Measurements from ENCODE around the gene COX10.
"Not testable (repeated sequence)": the region's sequence is repeated elsewhere in the genome, so short reads cannot be mapped to it uniquely, and the experiment has no call there.

Gene COX10

GRCh38 chr17:14125518-14126137 lies 56.3 kb downstream of the COX10 start:
- no peak for DNase-seq

- no peak for DNase-seq
These were observed 63.8 kb downstream of the COX10 start for GRCh38 chr17:14133104-14133503.

DNA sequence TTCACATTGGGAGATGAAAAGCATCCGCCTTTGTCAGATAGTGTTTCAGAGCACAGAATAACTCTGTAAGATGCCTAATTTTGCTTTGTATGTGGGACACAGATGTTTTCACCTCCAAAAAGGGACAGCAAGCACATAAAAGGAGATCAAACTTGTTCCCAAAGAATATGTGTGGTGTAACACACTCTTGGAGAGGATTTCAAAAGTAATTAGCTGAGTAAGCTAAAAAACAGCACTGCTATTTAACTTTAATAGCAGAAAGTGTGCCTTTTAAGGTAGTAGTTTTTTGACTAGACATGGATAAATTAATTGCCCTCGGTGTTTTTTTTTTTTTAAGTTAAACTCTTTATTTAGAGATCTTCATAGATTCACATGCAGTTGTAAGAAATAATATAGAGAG lies 65.2 kb downstream of the COX10 start:
- no peak for DNase-seq

DNA sequence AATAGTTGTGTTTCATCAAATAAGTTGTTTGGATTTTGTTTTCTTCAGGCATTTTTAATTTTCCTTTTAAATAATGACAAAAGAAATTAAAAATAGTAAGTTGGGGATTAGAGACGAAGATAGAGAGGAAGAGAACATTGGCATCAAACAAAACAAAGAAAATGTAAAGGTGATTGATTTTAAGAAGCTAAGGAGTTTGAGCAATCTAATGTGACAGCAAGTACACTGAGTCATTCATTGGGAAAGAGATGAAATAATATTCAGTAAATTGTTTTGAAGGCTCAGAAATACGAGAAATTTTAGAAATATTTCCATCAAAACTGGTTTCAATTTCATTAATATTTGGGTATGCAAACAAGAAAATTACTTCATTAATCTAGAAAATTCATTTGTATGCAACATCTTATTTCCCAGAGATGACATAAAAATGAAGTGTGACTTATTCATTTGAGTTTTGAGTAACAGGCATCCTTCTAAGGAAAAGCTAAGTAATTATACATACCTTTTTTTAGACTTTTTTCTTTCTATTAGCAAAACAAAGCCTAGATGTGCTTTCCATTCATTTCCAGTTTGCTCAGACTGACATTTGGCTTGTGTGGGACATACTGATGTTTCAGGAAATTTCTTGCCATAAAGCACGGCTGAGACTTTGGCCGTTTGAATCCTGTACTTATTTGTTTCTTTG lies 66.7 kb downstream of the COX10 start:
- no peak for DNase-seq

GRCh38 chr17:14138649-14139048 lies 69.3 kb downstream of the COX10 start:
- DNase-seq = no peak

GRCh38 chr17:14143688-14144087 lies 74.4 kb downstream of the COX10 start:
- DNase-seq = no peak

DNA sequence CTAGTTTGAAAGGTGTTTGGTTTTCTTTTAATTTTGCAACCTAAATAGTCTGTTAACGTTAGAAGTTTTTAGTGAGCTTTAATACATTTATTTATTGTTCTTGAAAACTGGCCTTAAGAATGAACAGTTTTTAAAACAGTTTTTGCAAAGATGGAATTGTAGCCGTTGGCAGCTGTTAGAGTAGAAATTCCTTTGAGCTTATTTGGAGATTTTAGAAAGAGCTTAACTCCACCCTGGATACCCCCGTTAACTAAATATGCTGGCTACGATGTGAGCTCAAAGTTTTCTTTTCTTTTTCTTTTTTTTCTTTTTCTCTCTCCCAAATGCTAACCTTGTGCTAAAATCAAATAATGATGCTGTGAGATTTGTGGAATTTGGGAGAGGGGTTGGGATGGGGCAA lies 75.2 kb downstream of the COX10 start:
- no peak for DNase-seq

GRCh38 chr17:14149751-14150150 lies 80.4 kb downstream of the COX10 start:
- DNase-seq = no peak

DNA sequence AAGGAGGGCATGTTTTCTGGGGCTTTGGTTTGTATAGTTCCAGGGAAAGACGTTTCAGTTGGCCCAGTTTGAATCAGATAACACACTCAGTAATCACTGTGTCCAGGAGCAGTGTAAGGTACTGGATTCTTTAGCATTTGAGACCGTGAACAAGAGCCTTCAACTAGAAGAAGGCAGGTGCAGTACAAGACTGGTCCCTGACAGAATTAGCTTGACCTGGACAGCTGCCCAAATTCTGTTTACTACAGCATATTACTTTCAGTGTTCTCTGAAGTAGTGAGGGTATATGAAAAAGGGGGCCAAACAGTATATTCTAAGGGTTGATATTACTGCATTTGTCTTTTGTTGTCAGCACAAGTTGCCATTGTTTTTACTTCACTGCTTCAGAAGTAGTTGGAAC lies 81.3 kb downstream of the COX10 start:
- no peak for DNase-seq

DNA sequence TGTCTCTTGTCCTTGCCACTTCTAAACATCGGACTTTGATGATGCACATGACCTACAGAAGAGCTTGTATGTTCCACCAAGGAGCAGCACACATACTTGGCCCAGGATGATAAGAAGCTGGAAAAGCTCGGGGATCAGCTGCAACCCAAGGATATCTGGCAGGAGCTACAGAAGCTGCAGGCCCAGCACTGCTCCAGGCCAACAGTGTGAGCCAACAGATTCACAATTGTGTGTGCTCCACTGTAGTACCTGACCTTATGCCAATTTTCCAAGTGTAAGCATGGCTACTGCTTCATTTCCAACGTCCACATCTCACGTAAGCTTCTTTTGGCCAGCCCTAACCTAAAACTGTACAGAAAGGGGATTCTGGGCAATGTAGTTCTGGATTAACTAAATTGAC lies 83.4 kb downstream of the COX10 start:
- DNase-seq = no peak

DNA sequence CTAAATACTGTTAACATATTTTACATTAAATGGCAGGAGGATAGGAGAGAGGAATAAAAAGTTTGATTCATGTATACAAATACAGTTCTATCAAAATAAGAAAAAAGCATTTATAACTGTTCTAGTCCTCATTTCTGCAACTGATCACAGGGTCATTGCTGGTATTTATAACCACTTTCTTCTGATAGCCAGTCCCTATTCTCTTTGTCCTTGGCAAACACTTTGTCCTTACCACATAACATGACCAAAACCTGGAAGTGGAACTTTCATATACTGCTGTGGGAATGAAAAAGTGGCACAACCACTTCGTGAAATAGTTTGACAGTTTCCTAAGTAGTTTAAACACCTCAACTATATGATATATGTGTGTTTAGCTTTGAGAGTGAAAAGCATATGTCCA lies 84.1 kb downstream of the COX10 start:
- no peak for DNase-seq

DNA sequence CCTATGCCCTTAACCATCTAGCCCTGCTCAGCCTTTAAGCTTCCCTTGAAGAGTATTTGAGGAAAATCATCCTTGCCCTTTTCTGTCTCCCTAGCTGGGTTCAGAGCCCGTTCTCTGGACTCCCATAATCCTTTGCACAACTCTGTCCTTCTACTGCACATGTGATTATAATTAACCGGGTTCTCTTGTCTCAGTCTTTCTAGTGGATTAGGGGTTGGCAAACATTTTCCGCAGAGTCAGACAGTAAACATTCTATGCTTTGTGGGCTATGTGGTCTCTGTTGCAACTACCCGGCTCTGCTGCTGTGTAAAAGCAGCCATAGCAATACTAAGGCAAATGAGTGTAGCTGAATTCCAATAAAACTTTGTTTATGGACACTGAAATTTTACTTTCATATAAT lies 87.4 kb downstream of the COX10 start:
- no peak for DNase-seq

DNA sequence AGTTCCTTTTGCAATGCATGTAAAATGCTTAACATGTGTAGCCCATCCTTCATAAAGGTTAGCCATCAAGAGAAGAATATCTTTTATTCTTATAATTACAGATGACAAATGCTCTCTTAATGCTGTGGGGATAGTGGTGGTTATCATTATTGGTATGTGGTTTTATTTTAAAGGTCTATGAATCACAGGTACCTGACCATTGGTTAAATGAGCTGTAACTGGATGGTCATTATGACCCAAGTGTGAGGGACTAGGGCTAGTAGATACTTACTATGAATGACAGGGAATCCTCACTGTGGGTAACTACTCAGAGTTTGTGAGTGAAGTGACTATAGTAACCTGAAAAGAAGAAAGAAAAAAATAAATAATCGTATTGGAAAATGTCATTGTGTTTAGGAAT lies 88.5 kb downstream of the COX10 start:
- no peak for DNase-seq

GRCh38 chr17:14158707-14159106 lies 89.4 kb downstream of the COX10 start:
- no peak for DNase-seq

- DNase-seq = peak; percentile 92
These were observed 92.1 kb downstream of the COX10 start for GRCh38 chr17:14161419-14161818.

DNA sequence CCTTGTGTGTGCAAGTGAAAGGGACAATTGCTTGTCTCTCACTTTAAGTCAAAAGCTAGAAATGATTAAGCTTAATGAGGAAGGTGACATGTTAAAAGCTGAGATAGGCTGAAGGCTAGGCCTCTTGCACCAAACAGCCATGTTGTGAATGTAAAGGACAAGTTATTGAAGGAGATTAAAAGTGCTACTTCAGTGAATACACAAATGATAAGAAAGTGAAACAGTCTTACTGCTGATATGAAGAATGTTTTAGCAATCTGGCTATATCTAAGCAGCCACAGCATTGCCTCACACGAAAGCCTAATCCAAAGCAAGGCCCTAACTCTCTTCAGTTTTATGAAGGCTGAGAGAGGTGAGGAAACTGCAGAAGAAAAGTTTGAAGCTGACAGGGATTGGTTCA lies 96.3 kb downstream of the COX10 start:
- DNase-seq = peak; percentile 71

DNA sequence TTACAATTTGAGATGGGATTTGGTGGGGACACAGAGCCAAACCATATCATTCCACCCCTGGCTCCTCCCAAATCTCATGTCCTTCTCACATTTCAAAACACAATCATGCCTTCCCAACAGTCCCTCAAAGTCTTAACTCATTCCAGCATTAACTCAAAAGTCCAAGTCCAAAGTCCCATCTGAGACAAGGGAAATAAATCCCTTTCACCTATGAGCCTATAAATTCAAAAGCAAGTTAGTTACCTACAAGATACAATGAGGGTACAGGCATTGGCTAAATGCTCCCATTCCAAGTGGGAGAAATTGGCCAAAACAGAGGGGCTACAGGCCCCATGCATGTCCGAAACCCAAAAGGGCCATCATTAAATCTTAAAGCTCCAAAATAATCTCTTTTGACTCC lies 98.5 kb downstream of the COX10 start:
- not testable (repeated sequence) for DNase-seq

- no peak for DNase-seq
These were observed 99.3 kb downstream of the COX10 start for GRCh38 chr17:14168582-14168981.

DNA sequence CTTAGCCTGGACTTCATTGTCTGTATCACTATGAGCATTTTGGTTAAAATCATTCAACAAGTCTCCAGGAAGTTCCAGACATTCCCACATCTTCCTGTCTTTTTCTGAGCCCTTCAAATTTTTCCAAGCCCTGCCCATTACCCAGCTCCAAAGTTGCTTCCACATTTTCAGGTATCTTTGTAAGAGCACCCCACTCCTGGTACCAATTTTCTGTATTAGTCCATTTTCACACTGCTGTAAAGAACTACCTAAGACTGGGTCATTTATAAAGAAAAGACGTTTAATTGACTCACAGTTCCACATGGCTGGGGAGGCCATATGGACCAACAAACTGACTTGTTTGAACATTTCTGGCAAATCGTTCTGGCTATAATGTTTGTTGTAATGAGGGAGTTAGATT lies 100.0 kb downstream of the COX10 start:
- DNase-seq = no peak

- no peak for DNase-seq
These were observed 100.6 kb downstream of the COX10 start for GRCh38 chr17:14169901-14170300.

GRCh38 chr17:14176989-14177388 lies 107.7 kb downstream of the COX10 start:
- DNase-seq = not testable (repeated sequence)

DNA sequence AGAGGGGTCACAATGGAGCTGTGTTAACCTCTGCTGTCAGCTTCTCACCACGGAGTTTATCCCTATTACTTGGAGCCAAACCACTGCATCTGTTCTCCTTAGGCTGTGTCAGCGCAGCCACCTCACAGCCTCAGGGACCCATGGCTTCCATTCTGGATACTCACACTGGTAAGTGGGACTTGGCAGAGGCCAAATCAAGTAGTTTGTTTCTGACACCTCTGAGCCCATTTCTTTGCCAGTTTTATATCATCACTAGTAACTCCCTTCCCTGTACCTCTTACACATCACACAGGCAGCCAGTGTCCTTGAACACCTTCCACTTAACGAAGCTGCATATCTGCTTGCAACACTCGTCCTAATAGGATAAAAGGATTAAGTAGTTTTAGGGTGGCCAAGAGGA lies 108.5 kb downstream of the COX10 start:
- not testable (repeated sequence) for DNase-seq

GRCh38 chr17:14179951-14180350 lies 110.6 kb downstream of the COX10 start:
- not testable (repeated sequence) for DNase-seq

DNA sequence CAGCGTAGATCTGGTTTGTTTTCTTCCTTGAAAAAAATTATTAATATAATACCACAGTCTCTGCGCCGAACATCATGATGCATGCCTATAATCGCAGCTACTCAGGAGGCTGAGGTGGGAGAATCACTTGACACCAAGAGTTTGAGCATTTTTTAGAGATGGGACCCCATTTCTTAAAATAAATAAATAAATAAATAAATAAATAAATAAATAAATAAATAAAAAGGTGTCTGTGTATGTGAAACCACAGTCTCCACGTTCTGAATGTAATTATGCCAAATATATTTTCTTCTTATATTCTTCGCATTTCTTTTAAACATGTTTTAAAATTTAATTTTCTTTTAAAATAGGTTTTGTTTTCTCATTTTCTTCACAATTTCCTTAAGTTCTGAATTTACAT lies 112.8 kb downstream of the COX10 start:
- DNase-seq = not testable (repeated sequence)

- not testable (repeated sequence) for DNase-seq
These were observed 115.2 kb downstream of the COX10 start for GRCh38 chr17:14184536-14184935.
